Lower leg skin (tissue), 3 donors: ENCODE results near the gene FIBCD1.

Experiments
- POLR2A ChIP-seq, 2 donors: fragments of 450-650 bp; IDR thresholded peaks; one replicate each; pipeline ENCODE4 v1.6.1; 2016 to 2017; ENCODE audit warnings: antibody characterized with exemption in 2 of 2, mild to moderate bottlenecking in 1 of 2, moderate library complexity in 1 of 2
- TF ChIP-seq, protein P1 (sequence below), 3 donors: fragments of 450-650 bp; IDR thresholded peaks; one replicate each; pipeline ENCODE4 v1.5.1; 2016; ENCODE audit warnings: antibody characterized with exemption in 3 of 3, mild to moderate bottlenecking in 3 of 3, moderate library complexity in 2 of 3

DNA sequence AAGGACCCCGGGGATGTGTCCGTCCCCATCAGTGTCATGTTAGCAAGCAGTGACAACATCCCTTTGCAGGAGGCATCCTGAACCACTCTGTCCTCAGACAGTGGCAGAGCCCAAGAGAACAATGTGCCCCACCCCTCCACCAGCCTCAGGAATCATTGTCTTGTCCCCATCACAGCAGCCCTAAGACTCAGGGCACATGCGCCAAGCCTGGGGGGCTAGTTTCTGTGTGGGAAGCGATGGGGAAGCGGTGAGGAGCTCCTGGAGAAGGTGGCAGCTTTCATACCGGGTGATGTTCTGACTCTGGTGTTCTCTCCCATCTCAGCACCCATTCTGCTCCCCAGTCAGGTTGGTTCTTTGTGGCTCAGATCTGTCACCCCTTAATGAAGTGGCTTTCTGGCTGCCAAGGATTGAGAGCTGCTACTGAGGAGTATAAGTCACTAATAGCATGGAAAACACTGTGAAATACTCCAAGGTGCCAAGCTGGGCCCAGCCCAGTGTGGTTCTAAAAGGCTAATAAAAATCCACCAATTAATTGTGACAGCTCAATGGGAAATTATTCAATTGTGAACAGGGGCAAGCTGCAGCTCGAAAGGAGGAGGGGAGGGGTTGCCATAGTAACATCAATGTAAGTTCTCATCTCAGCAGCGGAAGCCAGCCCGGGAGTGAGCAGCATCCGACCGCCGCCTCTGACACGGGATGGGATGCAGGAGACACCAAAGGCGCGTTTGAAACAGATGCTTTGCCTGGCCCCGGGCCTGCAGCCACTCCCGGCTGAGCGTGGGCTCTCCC lies 47.2 kb downstream of the FIBCD1 start:
- TF ChIP-seq, protein P1, sequence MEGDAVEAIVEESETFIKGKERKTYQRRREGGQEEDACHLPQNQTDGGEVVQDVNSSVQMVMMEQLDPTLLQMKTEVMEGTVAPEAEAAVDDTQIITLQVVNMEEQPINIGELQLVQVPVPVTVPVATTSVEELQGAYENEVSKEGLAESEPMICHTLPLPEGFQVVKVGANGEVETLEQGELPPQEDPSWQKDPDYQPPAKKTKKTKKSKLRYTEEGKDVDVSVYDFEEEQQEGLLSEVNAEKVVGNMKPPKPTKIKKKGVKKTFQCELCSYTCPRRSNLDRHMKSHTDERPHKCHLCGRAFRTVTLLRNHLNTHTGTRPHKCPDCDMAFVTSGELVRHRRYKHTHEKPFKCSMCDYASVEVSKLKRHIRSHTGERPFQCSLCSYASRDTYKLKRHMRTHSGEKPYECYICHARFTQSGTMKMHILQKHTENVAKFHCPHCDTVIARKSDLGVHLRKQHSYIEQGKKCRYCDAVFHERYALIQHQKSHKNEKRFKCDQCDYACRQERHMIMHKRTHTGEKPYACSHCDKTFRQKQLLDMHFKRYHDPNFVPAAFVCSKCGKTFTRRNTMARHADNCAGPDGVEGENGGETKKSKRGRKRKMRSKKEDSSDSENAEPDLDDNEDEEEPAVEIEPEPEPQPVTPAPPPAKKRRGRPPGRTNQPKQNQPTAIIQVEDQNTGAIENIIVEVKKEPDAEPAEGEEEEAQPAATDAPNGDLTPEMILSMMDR (IDR thresholded peaks at IDR 0.05) = no peak
- TF ChIP-seq POLR2A (IDR thresholded peaks at IDR 0.05) = no peak
